Measurements from ENCODE around the gene HELZ.

GRCh38 chr17:67107811-67108775 is 136.9 kb downstream of the HELZ start:
- TF ChIP-seq EZH2phosphoT487 (IDR thresholded peaks at IDR 0.05; ENCODE audit: borderline replicate concordance, low read length), result no peak
- no peak for TF ChIP-seq CTCF (conservative IDR thresholded peaks at IDR 0.05; ENCODE audit: low read depth, low read length)
- TF ChIP-seq EZH2 (IDR thresholded peaks at IDR 0.05; ENCODE audit: low read length, unreplicated experiment), result no peak

Measured in PC-3 (cell line).